HepG2 (cell line): Measurements from ENCODE around the gene LSM14B. TPM values are rescaled to one million over a fixed set of nuclear protein-coding genes. Genes with fewer than 3 reads are reported as not detected.
A peak's percentile ranks its signal among the peaks of the same experiment; 100 is the strongest.

Experiments used
- ATRX ChIP-seq: sonication (generic); formaldehyde crosslinking; IDR thresholded peaks from 2 replicates; pipeline ENCODE4 v1.4.0; 2020; ENCODE audit warnings: missing genetic modification reagents, borderline replicate concordance
- CAMTA2 ChIP-seq: sonication (generic); formaldehyde crosslinking; IDR thresholded peaks from 2 replicates; pipeline ENCODE4 v1.4.0; 2020; ENCODE audit warnings: mild to moderate bottlenecking, missing genetic modification reagents, borderline replicate concordance
- CSRNP2 ChIP-seq: sonication (generic); formaldehyde crosslinking; conservative IDR thresholded peaks from 2 replicates; pipeline ENCODE4 v1.8.0; 2022; ENCODE audit warnings: low read depth, missing genetic modification reagents
- IRF1 ChIP-seq: sonication (generic); formaldehyde crosslinking; IDR thresholded peaks from 2 replicates; pipeline ENCODE4 v1.4.0; 2020; ENCODE audit warnings: low read depth, mild to moderate bottlenecking, missing genetic modification reagents
- MLX ChIP-seq: IDR thresholded peaks from 2 replicates; pipeline ENCODE4 v1.6.1; 2016
- MXD1 ChIP-seq: sonication (generic); formaldehyde crosslinking; IDR thresholded peaks from 2 replicates; pipeline ENCODE4 v1.4.0; 2020; ENCODE audit warnings: mild to moderate bottlenecking, missing genetic modification reagents
- MXI1 ChIP-seq: IDR thresholded peaks from 3 replicates; pipeline ENCODE4 v1.6.1; 2012; ENCODE audit warnings: low read depth, low read length, inconsistent platforms, borderline replicate concordance
- PRDM10 ChIP-seq: sonication (generic); formaldehyde crosslinking; IDR thresholded peaks from 2 replicates; pipeline ENCODE4 v1.4.0; 2020; ENCODE audit warnings: low read depth, missing genetic modification reagents
- RFX5 ChIP-seq: IDR thresholded peaks from 2 replicates; pipeline ENCODE4 v1.6.1; 2011; ENCODE audit warnings: low read depth, low read length, improper control_type of control experiment
- SRSF4 ChIP-seq: fragments of 200-400 bp; formaldehyde crosslinking; IDR thresholded peaks from one replicate; pipeline ENCODE4 v1.6.1; 2018; ENCODE audit warnings: mild to moderate bottlenecking, low read depth, low read length, moderate library complexity; ENCODE audit not compliant: poor library complexity, severe bottlenecking
- ZKSCAN5 ChIP-seq: sonication (generic); formaldehyde crosslinking; IDR thresholded peaks from 2 replicates; pipeline ENCODE4 v1.5.1; 2020; ENCODE audit warnings: mild to moderate bottlenecking, missing genetic modification reagents
- ZNF562 ChIP-seq: sonication (generic); formaldehyde crosslinking; IDR thresholded peaks from 2 replicates; pipeline ENCODE4 v1.8.0; 2022; ENCODE audit warnings: missing genetic modification reagents, borderline replicate concordance
- ZNF574 ChIP-seq: sonication (generic); formaldehyde crosslinking; IDR thresholded peaks from 2 replicates; pipeline ENCODE4 v1.4.0; 2020; ENCODE audit warnings: missing genetic modification reagents
- ZNF800 ChIP-seq: sonication (generic); formaldehyde crosslinking; IDR thresholded peaks from 2 replicates; pipeline ENCODE4 v1.4.0; 2020; ENCODE audit warnings: missing genetic modification reagents
- polyA plus RNA-seq, 8 experiments: library from polyadenylated mRNA; depleted of rRNA in 3 of 8; stranded (reverse) in 7 of 8; unstranded in 1 of 8; fragments of >200 nt; fragmentation: Illumina TruSeq in 4 of 8; extraction: Trizol in 4 of 8; gene quantifications; 2 replicates each; pipeline versions ENCODE4 v1.2.1 to v1.2.3, GENCODE V29; 2011 to 2016; ENCODE audit warnings: low read depth in 4 of 8, missing spikeins in 1 of 8, mixed read lengths in 1 of 8; ENCODE audit not compliant: insufficient read depth in 1 of 8
- total RNA-seq, 5 experiments: library from RNA; depleted of rRNA; stranded (reverse); fragments of >200 nt; fragmentation: Illumina TruSeq; extraction: Trizol; gene quantifications; 2 replicates each; pipeline ENCODE4 v1.2.3, GENCODE V29; 2016; ENCODE audit warnings: low read depth in 1 of 5

The LSM14B gene
- total and polyA plus RNA-seq, 2 of the 13 experiments (the other 11 are each of a cell fraction or from before 2014, with no cell fraction given), result 43.3 to 79.2 TPM

GRCh38 chr20:62182469-62183425 lies 60.5 kb downstream of the LSM14B start, which contains the start of gene MTG2 (continued):
- TF ChIP-seq PRDM10 (CRISPR knock-in tag) (peak; percentile 90), ZNF574 (CRISPR knock-in tag) (peak; percentile 97), CSRNP2 (peak; percentile 93; the same call in 1 of the 2 replicates), CAMTA2 (CRISPR knock-in tag) (peak; percentile 75), RFX5 (no peak), IRF1 (CRISPR knock-in tag) (peak; percentile 5), MLX (CRISPR knock-in tag) (peak; percentile 54; the same call in 1 of the 2 replicates), ATRX (CRISPR knock-in tag) (no peak), ZNF800 (CRISPR knock-in tag) (peak; percentile 98), ZKSCAN5 (CRISPR knock-in tag) (0 out of 2 replicates have a peak, but pooled peaks have one; percentile 42), ZNF562 (CRISPR knock-in tag) (no peak; the same call in 1 of the 2 replicates), SRSF4 (peak; percentile 79), MXD1 (CRISPR knock-in tag) (peak; percentile 97), MXI1 (peak; percentile 95; the same call in 1 of the 3 replicates)
